Activated T-cell treated with anti-CD3 and anti-CD28 coated beads, Interleukin-2, amount 50 U/mL, for 4 hours (primary cell): ENCODE data around the gene KRT8. TPM values are rescaled to one million over a fixed set of nuclear protein-coding genes. Genes with fewer than 3 reads are reported as not detected.

ENCODE experiments used
- ATAC-seq, 2 donors: fragments of 200-7000 bp; cut with Tn5 transposase; one replicate each; pipeline ENCODE4 v1.10.0; 2021
- DNase-seq: peaks from one replicate; pipeline ENCODE4 v3.0.0-alpha.2; 2020
- H3K27me3 Mint-ChIP-seq: one replicate; pipeline ENCODE4 v1.8.0; 2021; ENCODE audit warnings: low read depth, mixed read lengths
- H3K36me3 Mint-ChIP-seq: one replicate; pipeline ENCODE4 v1.8.0; 2022; ENCODE audit warnings: mixed read lengths; ENCODE audit not compliant: insufficient read depth
- H3K4me1 Mint-ChIP-seq: one replicate; pipeline ENCODE4 v1.8.0; 2021; ENCODE audit warnings: low read depth, mixed read lengths
- H3K4me3 Mint-ChIP-seq: one replicate; pipeline ENCODE4 v1.8.0; 2021; ENCODE audit warnings: mild to moderate bottlenecking, moderate library complexity, mixed read lengths
- H3K9me3 Mint-ChIP-seq: one replicate; pipeline ENCODE4 v1.8.0; 2021; ENCODE audit warnings: mixed read lengths
- total RNA-seq, 3 donors: library from RNA; stranded (reverse); gene quantifications; one replicate each; pipeline ENCODE4 v1.2.1, GENCODE V29; 2021

The KRT8 gene
- total RNA-seq, 3 donors from 2014 or later = 4.2 to 6.0 (median 4.5) TPM

GRCh38 chr12:52942901-52943181 is 38.0 kb upstream of the KRT8 start:
- Mint-ChIP-seq H3K4me1 (no peaks in the 10 kb centered on the region), H3K36me3 (no peaks in the 10 kb centered on the region), H3K27me3 (peaks cover 12% of the 10 kb centered on the region), H3K4me3 (no peak overlapping the region), H3K9me3 (peaks cover 6% of the 10 kb centered on the region)
- no peak for DNase-seq
- ATAC-seq = no peak

GRCh38 chr12:52942066-52942900 is 37.4 kb upstream of the KRT8 start:
- no peak for ATAC-seq
- Mint-ChIP-seq H3K4me1 (no peaks in the 10 kb centered on the region), H3K4me3 (no peak overlapping the region), H3K9me3 (peaks cover 6% of the 10 kb centered on the region), H3K27me3 (peaks cover 12% of the 10 kb centered on the region), H3K36me3 (no peaks in the 10 kb centered on the region)
- DNase-seq = no peak

DNA sequence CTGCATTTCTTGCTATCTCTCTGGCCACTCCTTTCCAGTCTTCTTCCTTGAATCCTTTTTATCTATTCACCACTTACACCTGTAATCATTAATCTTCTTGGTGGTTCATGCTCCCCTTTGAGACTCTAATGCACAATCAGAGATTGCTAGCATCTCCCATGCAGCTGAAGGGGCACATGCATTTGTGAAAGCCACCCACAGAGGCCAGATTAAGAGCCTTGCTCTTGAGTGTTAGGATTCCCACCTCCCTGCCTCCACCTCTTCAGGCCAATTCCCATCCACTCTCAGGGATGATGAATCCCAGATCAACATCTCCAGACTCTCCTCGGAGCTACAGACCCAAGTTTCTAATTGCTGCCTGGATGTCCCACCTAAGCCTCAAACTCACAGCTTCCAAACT is 24.7 kb upstream of the KRT8 start:
- Mint-ChIP-seq H3K27me3 (peaks cover 4% of the 10 kb centered on the region), H3K9me3 (no peaks in the 10 kb centered on the region), H3K4me3 (no peak overlapping the region), H3K4me1 (no peaks in the 10 kb centered on the region), H3K36me3 (no peaks in the 10 kb centered on the region)
- ATAC-seq = no peak
- DNase-seq = no peak

GRCh38 chr12:52927964-52928363 is 23.1 kb upstream of the KRT8 start:
- DNase-seq (no peak), ATAC-seq (no peak)
- Mint-ChIP-seq H3K36me3 (no peaks in the 10 kb centered on the region), H3K4me3 (no peak overlapping the region), H3K4me1 (no peaks in the 10 kb centered on the region), H3K27me3 (peaks cover 4% of the 10 kb centered on the region), H3K9me3 (no peaks in the 10 kb centered on the region)

GRCh38 chr12:52926596-52927234 is 21.8 kb upstream of the KRT8 start:
- no peaks in the 10 kb centered on the region for H3K4me1 Mint-ChIP-seq
- no peaks in the 10 kb centered on the region for H3K9me3 Mint-ChIP-seq
- no peak overlapping the region for H3K4me3 Mint-ChIP-seq
- H3K27me3 Mint-ChIP-seq = peaks cover 4% of the 10 kb centered on the region
- ATAC-seq = no peak
- DNase-seq = no peak
- no peaks in the 10 kb centered on the region for H3K36me3 Mint-ChIP-seq

DNA sequence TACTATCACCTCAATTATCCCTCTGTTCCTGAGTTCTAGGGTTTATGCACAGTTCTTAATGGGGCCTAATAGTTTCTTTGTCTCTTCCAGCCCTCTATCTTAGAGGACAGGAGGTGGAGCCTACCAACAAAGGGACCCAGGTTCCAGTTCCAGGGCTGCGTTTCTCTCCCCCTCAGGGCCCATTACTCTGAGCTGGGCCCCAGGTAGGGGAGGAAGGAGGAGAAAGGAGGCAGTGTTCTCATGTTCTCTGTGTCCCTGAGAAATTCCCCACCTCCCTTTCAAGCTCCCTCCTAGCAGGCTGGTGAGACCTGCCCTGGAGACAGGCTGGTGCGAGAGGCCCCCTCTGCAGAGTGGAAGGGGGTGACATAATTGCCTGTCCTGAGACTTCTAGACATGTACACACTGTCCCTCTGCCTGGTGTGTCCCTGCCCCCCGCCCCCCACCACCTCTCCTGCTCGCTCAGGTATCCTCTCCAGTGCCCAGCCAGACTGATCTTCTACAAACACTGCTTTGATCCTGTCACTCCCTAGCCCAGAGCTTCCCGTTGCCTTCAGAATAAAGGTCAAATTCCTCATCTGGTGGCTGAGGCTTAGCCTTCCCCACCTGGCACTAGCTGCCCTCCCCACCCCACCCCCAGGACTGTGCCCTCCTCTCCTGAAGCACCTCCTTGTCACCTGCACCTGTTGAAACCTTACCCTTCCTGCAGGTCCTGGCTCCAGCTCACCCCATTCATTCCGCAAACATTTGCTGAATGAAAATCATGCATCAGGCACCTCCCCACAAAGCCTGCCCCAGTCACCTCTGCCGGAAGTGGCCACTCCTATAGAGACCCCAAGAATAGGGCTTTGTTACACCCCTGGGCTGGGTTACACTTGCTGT is 21.1 kb upstream of the KRT8 start:
- Mint-ChIP-seq H3K27me3 (peaks cover 4% of the 10 kb centered on the region), H3K36me3 (no peaks in the 10 kb centered on the region), H3K4me1 (no peaks in the 10 kb centered on the region), H3K4me3 (no peak overlapping the region), H3K9me3 (no peaks in the 10 kb centered on the region)
- DNase-seq (no peak), ATAC-seq (no peak)

- DNase-seq (no peak), ATAC-seq (no peak)
- no peaks in the 10 kb centered on the region for H3K9me3 Mint-ChIP-seq
- H3K4me3 Mint-ChIP-seq = no peak overlapping the region
- H3K4me1 Mint-ChIP-seq = no peaks in the 10 kb centered on the region
- peaks cover 4% of the 10 kb centered on the region for H3K27me3 Mint-ChIP-seq
- H3K36me3 Mint-ChIP-seq = no peaks in the 10 kb centered on the region
These were observed 20.2 kb upstream of the KRT8 start for GRCh38 chr12:52924764-52925716.

DNA sequence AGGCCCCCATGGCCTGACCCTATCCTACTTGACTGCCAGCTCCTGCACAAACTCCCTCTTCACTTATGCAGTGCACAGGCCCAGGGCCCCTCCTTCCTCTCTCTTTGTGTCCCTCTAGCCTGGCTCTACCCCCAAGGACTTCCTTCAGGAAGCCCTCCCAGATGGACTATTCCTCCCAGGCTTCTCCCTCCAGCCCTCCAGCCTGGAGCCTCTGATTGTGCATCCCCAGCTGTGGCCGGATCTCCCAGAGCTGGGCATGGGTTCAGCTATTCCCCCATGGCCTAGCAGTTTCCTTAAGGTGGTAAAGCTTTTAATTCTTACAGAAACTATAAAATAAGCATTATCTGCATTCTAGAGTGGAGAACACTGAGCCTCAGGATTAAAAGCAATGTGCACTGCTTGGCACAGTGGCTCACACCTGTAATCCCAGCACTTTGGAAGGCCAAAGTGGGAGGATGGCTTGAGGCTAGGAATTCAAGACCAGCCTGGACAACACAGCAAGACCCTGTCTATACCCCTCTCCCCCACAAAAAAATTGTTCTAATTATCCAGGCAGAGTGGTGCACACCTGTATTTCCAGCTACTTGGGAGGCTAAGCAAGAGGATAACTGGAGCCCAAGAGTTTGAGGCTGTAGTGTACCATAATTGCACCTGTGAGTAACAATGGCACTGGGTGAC is 16.8 kb upstream of the KRT8 start:
- ATAC-seq = no peak
- no peaks in the 10 kb centered on the region for H3K36me3 Mint-ChIP-seq
- H3K27me3 Mint-ChIP-seq = peaks cover 3% of the 10 kb centered on the region
- H3K4me1 Mint-ChIP-seq = no peaks in the 10 kb centered on the region
- H3K4me3 Mint-ChIP-seq = no peak overlapping the region
- H3K9me3 Mint-ChIP-seq = no peaks in the 10 kb centered on the region
- no peak for DNase-seq

- Mint-ChIP-seq H3K4me1 (no peaks in the 10 kb centered on the region), H3K36me3 (no peaks in the 10 kb centered on the region), H3K9me3 (no peaks in the 10 kb centered on the region), H3K27me3 (no peaks in the 10 kb centered on the region), H3K4me3 (no peak overlapping the region)
- DNase-seq = no peak
- ATAC-seq = no peak
These were observed 16.1 kb upstream of the KRT8 start for GRCh38 chr12:52920937-52921336.

GRCh38 chr12:52918784-52919183 is 13.9 kb upstream of the KRT8 start:
- H3K4me1 Mint-ChIP-seq = no peaks in the 10 kb centered on the region
- H3K36me3 Mint-ChIP-seq = no peaks in the 10 kb centered on the region
- H3K27me3 Mint-ChIP-seq = no peaks in the 10 kb centered on the region
- no peak overlapping the region for H3K4me3 Mint-ChIP-seq
- ATAC-seq (no peak), DNase-seq (no peak)
- H3K9me3 Mint-ChIP-seq = no peaks in the 10 kb centered on the region

DNA sequence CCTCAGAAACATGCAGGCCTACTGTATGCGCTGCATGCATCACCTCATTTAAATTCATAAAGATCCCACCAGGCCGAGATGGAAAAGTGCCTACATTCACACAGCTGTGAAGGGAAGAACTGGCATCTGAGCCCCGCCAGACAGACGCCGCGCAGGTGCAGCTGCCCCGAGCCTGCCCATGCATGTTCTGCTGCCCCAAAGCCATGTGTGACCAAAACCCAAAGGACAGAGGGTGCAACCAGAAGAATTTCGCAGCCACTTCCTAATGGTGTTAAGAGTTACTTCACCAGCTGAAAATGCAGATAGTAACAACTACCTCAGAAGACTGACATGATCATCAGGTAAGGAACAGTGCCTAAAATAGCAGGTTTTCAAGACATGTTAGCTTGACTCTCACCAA is 13.5 kb upstream of the KRT8 start:
- Mint-ChIP-seq H3K27me3 (no peaks in the 10 kb centered on the region), H3K4me3 (no peak overlapping the region), H3K9me3 (no peaks in the 10 kb centered on the region), H3K36me3 (no peaks in the 10 kb centered on the region), H3K4me1 (no peaks in the 10 kb centered on the region)
- ATAC-seq (no peak), DNase-seq (no peak)

- no peaks in the 10 kb centered on the region for H3K27me3 Mint-ChIP-seq
- no peak overlapping the region for H3K4me3 Mint-ChIP-seq
- H3K4me1 Mint-ChIP-seq = no peaks in the 10 kb centered on the region
- no peak for ATAC-seq
- no peaks in the 10 kb centered on the region for H3K36me3 Mint-ChIP-seq
- no peaks in the 10 kb centered on the region for H3K9me3 Mint-ChIP-seq
- DNase-seq = no peak
These were observed 12.9 kb upstream of the KRT8 start for GRCh38 chr12:52917800-52918199.

DNA sequence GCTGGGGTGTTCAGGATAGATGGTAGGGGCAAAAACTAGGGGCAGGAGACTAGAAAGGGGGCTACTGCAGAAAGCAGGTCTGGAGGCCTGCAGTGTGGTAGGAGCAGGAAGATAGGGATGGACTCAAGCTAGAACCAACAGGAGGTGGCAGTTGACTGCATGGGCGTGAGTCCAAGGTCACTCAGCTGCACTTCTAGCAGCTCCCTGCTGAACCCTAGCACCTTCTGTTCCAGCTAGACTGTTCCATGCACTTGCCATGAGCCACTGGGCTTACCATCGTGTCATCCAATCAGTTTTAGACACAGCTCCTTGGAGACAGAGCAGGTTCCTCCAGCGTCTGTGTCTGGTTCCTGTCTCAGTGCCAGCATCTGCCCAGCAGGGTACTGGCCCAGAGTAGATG is 11.3 kb upstream of the KRT8 start:
- Mint-ChIP-seq H3K4me1 (no peaks in the 10 kb centered on the region), H3K27me3 (peaks cover 2% of the 10 kb centered on the region), H3K9me3 (no peaks in the 10 kb centered on the region), H3K4me3 (no peak overlapping the region), H3K36me3 (no peaks in the 10 kb centered on the region)
- DNase-seq (no peak), ATAC-seq (no peak)
